ENCODE results near the gene TUT4. TPM values are rescaled to one million over a fixed set of nuclear protein-coding genes. Genes with fewer than 3 reads are reported as not detected.

TUT4 gene
- total RNA-seq, 1 experiment from 2014 or later, result 17.1 TPM

DNA sequence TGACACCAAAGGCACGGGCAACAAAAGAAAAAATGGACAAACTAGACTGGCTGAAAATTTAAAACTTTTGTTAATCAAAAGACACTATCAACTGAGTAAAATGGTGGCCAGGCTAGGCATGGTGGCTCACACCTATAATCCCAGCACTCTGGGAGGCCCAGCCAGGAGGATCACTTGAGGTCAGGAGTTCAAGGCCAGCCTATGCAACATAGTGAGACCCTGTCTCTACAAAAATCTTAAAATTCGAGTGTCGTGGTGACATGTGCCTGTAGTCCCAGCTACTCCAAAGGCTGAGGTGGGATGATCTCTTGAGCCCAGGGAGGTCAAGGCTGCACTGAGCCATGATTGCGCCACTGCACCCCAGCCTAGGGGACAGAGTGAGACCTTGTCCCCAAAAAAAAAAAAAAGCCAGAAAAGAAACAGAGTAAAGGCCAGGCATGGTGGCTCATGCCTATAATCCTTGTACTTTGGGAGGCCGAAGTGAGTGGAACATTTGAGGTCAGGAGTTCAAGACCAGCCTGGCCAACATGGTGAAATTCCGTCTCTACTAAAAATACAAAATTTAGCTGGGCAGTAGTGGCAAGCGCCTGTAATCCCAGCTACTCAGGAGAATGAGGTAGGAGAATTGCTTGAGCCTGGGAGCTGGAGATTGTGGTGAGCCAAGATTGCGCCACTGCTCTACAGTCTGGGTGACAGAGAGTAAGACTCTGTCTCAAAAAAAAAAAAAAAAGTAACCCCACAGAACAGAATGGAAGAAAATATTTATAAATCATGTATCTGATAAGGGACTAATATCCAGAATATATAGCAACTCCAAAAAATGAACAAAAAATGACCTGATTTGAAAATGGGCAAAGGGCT is 8.0 kb downstream of the TUT4 start:
- DNase-seq (ENCODE audit: low spot score), result no peak
- in situ Hi-C loops (cut with HindIII; ENCODE audit: low sequenced_read_pairs), result no loop called here

DNA sequence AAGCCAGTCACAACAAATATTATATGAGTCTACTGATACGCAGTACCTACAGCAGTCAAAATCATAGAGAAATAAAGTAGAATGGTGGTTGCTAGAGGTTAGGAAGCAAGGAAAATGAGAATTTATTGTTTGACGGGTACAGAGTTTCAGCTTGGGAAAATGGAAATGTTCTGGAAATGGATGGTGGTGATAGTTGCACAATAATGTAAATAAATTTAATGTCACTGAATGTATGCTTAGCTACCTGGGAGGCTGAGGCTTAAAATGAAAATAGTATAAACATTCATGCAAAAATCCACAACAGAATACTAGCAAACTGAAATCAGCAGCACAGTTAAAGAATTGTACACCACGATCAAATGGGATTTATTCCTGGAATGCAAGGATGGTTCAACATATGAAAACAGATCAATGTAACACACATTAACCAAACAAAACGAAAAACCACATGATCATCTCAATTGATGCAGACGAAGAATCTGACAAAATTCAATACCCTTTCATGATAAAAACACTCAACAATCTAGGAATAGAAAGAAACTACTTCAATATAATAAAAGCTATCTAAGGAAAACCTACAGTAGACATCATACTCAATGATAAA is 10.7 kb downstream of the TUT4 start:
- in situ Hi-C loops (cut with HindIII; ENCODE audit: low sequenced_read_pairs), result no loop called here
- DNase-seq (ENCODE audit: low spot score), result no peak

DNA sequence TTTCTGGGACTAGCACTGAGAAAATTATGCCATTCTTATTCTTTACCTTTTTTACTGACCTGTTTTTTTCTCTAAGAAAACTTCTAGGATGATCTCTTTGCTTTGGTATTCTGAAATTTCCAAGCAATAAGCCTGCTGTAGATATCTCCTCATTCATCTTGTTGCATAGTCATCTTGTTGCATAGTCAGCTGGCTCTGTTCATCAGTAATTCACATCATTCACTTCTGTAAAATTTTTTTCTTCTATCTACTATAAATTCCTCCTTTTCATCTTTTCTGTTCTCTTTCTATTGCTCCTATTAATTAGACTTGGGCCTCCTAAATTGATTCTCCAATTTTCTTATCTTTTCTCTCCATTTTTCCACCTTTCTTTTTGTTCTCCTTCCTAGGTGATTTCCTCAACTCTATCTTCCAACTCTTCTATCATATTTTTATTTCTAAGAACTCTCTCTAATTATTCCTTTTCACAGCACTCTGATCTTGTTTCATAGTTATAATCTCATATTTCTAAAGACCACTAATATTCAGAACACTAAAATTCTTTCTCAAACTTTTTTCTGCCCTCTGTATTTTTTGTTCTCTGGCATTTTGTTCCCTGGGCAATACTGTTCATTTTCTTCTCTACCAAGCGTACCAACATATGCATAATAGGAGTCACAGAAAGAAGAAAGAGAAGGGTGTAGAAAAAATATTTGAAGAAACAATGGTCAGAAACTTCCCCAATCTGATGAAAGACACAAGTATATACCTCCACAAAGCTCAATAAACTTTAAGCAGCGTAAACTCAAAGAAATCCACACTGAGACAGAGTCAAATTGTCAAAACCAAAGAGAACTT is 17.7 kb downstream of the TUT4 start:
- in situ Hi-C loops (cut with HindIII; ENCODE audit: low sequenced_read_pairs), result no loop called here
- no peak for DNase-seq (ENCODE audit: low spot score)

DNA sequence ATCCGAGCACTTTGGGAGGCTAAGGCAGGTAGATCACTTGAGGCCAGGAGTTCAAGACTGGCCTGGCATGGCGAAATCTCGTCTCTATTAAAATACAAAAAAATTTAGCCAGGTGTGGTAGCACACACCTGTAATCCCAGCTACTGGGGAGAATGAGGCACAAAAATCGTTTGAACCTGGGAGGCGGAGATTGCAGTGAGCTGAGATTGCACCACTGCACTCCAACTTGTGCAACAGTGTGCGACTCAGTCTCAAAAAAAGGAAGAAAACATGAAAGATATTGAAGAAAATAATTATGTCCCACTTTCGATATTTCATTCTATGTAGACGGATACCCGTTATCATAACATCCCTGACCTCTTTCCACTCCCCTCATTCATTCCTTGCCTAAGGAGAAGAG is 19.2 kb downstream of the TUT4 start:
- DNase-seq (ENCODE audit: low spot score), result no peak
- in situ Hi-C loops (cut with HindIII; ENCODE audit: low sequenced_read_pairs), result no loop called here

DNA sequence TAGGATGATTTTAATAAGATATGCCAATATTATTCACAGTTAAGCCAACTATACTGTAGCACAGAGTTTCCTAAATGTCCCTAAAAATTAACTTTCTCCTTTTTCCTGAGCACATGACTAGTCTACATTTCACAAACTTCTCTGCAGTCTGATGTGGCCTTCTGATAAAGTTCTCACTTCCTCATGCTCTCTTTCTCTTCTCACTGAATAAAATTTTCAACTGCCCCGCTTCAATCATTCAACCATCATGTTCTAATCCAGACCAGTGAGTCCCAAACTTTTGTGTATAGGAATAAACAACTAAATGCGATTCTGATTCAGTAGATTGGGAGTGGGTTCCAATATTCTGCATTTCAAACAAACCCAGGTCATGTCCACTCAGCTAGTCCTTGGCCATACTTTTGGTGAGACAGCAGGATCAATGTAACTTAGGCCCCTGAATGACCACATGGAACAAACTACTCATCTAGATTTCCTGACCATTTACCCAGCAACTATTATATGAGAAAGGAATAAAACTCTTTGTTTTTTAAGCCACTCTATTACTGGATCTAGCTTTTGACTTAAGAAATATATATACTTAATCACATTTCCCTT is 20.1 kb downstream of the TUT4 start:
- in situ Hi-C loops (cut with HindIII; ENCODE audit: low sequenced_read_pairs), result no loop called here
- no peak for DNase-seq (ENCODE audit: low spot score)

DNA sequence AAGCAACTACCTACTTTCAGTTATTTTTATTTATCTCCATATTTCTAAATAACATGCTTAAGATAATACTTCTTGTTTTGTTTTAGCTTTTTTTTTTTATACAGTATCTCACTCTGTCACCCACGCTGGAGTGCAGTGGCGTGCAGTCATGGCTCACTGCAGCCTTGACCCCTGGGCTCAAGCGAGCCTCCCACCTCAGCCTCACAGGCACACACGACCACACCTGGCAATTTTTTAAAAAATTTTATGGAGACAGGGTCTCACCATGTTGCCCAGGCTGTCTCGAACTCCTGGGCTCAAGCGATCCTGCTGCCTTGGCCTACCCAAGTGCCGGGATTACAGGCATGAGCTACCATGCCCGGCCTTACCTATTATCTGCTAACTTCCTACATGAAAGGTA is 20.6 kb downstream of the TUT4 start:
- in situ Hi-C loops (cut with HindIII; ENCODE audit: low sequenced_read_pairs), result no loop called here

DNA sequence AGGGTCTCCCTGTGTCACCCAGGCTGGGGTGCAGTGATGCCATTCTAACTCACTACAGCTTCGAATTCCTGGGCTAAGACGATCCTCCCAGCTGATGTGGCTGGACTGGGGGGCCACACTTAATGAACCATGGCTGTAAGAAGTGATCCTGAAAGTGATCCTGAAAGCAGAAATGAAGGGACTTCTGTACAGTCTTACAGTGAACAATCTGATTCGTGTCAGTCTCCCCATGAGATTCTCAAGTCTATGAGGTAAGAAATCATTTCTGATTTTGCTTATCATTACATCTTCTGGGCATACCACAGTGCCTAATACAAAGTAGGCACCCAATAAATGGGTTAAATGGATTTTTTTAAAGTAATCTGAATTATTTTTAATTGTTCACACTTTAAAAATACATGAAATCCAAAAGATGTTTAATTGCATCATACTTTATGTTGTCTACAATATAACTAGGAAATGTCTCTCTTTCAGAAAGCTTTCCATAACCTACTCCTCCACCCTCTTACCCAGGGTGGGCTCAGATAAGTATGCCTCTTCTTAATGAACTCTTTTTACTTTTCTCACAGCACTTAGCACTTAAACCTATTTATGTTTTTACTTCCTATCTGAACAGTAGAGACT is 21.5 kb downstream of the TUT4 start:
- DNase-seq (ENCODE audit: low spot score), result no peak
- in situ Hi-C loops (cut with HindIII; ENCODE audit: low sequenced_read_pairs), result no loop called here

More for the DNA sequence above, 20.6 kb downstream of the TUT4 start:
- DNase-seq (ENCODE audit: low spot score), result no peak

DNA sequence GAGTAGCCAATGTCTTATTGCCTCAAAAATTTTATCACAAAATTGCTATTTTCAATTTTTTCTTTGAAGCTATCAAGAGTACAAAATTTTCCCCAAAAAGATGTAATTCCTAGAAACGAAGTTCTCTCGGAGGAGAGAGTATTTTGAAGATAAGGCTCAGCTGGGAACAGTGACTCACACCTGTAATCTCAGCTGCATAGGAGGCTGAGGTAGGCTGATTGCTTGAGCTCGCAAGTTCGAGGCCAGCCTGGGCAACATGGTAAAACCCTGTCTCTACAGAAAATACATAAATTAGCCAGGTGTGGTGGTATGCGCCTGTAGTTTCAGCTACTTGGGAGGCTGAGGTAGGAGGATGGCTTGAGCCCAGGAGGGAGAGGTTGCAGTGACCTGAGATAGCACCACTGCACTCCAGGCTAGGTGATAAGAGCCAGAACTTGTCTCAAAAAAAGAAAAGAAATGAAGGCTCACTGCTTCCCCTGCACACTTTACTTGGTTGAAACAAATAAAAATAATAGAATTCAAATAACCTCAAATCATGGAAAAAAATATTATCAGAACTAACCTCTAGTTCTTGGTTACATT is 22.2 kb downstream of the TUT4 start:
- DNase-seq (ENCODE audit: low spot score), result no peak
- in situ Hi-C loops (cut with HindIII; ENCODE audit: low sequenced_read_pairs), result no loop called here

DNA sequence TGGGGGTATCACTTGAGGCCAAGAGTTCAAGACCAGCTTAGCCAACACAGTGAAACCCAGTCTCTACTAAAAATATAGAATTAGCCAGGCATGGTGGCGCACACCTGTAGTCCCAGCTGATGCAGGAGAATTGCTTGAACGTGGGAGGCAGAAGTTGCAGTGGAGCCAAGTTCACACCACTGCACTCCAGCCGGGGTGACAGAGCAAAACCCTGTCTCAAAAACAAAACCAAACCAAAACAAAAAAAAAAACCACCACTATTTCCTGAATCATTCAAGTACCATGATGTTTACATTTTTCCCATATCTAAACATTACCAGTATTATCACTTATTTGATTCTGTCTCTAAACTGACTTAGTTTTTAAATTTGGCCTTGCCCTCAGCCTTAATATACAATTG is 29.5 kb downstream of the TUT4 start:
- in situ Hi-C loops (cut with HindIII; ENCODE audit: low sequenced_read_pairs), result no loop called here
- DNase-seq (ENCODE audit: low spot score), result no peak

DNA sequence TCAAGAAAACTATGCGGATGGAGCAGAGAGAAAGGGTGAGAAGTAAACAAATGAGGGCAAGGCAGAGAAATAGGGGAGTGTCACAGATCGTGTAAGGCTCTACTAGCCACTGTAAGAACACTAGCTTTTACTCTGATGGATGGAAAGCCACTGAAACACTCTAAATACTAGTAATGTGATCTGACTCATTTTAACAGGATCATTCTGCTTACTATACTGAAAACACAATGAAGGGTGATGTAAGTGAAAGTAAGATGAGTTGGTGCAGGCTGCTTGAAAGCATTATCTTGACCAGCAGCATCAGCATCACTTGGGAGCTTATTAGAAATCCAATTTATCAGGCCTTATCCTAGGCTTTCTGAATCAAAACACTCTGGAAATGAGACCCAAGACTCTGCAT is 32.7 kb downstream of the TUT4 start:
- no peak for DNase-seq (ENCODE audit: low spot score)
- in situ Hi-C loops (cut with HindIII; ENCODE audit: low sequenced_read_pairs), result no loop called here

DNA sequence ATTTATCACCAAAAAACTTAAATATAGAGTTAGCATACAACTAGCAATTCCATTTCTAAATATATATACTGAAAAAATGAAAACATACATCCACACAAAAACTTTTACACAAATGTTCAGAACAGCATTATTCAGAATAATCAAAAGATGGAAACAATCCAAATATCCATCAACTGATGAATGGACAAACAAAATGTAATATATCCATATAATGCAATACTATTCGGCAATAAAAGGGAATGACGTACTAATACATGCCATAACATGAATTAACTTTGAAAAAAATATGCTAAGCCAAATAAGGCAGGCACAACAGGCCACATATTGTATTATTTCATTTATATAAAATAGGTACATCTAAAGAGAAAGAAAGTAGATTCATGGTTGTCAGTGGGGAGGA is 33.9 kb downstream of the TUT4 start:
- no peak for DNase-seq (ENCODE audit: low spot score)
- in situ Hi-C loops (cut with HindIII; ENCODE audit: low sequenced_read_pairs), result no loop called here

DNA sequence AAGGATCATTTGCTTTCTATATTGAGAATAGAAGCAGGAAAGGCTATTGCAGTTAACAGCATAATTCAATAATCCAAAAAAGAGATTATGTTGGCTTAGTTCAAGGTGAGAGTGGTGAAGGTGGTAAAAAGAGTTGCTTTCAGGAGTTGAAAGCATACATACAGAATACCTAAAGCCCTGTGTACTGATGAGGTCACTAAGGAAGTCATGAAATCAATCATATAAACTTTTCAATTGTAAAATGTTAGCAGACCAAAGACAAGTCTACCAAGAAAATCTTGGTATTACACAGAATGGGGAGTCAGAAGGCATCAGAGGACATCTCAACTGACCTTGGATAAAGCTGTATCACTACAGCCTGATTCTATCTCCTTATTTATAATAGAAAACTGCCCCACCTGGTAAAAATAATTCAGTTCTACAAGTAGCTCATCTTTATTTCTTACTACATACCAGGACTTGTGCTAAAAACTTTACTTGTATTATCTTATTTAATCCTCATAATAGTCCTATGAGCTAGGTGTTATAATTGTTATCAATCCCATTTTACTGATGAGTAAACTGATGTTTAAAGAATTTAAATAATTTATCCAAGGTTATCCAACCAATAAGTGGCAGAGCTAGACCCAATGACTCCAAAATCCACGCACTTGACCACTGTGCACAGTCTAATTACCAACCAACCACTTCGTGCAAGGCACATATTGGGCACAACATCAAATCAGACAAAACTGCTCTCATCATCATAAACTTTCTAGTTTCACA is 40.9 kb downstream of the TUT4 start:
- in situ Hi-C loops (cut with HindIII; ENCODE audit: low sequenced_read_pairs), result no loop called here
- DNase-seq (ENCODE audit: low spot score), result no peak

DNA sequence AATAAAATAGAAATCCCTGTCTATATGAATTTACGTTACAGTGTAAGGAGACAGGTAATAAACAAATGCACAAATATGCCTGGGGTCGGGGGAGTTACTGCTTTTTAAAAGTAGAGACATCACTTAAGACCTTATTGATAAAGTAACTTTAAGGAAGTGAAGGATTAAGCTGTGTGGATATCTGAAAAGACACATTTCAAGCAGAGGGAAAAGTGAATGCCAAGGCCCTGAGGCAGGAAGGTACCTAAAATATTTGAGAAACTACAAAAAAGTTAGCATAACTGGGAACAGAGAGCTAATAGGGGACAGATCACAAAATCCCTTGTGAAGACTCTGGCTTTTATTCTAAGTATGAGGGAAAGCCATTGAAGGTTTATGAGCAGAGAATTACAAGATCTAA is 41.5 kb downstream of the TUT4 start:
- no peak for DNase-seq (ENCODE audit: low spot score)
- in situ Hi-C loops (cut with HindIII; ENCODE audit: low sequenced_read_pairs), result no loop called here

DNA sequence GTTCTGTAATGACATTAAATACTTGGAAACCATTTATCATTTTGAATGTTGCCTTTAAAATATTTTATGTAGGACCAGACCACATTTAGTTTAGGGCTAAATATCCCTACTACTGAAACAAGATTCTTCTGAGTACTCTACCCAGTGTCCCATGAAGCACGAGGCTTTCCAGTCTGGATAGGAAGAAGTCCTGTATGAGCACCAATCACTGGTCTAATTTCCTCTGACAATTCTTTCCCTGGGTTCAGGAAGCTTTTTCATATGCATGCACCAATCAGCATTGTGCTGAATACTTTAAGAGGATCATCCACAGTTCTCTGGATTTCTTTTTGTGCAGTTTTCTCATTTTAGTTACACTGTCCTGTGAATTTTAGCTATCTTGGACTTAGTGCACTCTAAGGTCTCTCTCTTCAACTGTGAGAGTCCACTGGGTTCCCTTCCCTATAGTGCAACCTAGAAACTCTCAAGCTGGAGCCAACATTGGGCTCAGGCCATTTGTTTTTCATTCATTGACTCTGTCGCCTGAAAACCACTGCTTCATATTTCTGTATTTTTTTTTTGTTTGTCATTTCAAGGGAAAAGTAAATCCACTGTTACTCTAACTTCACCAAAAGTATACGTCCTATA is 45.9 kb downstream of the TUT4 start:
- in situ Hi-C loops (cut with HindIII; ENCODE audit: low sequenced_read_pairs), result no loop called here
- no peak for DNase-seq (ENCODE audit: low spot score)

DNA sequence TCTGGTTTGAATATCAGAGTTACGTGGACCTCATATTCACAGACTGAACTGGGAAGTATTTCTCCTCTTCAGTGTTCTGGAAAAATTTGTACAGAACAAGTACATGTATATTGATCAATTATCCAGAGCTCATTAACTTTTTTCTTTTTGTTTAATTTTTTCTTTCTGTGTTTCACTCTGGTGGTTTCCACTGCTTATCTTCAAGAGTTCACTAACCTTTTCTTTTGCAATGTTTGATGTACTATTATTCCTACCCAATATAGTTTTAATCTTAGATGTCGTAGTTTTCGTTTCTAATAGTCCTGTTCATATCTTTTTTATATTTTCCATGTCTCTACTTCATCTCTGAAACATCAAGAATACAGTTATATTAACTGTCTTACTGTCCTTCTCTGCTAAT is 46.5 kb downstream of the TUT4 start:
- DNase-seq (ENCODE audit: low spot score), result no peak
- in situ Hi-C loops (cut with HindIII; ENCODE audit: low sequenced_read_pairs), result no loop called here

DNA sequence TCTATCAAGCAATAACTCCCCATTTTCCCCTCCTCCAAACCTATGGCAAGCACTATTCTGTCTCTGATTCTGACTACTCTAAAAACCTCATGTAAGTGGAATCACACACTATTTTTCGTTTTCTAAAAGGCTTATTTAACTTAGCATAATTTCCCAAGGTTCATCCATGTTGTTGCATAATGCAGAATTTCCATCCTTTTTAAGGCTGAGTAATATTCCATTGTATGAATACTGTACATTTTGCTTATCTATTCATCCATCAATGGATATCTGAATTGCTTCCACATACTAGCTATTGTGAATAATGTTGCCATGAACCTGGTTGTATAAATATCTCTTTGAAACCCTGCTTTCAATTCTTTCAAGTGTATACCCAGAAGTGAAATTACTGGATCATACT is 48.2 kb downstream of the TUT4 start:
- no peak for DNase-seq (ENCODE audit: low spot score)
- in situ Hi-C loops (cut with HindIII; ENCODE audit: low sequenced_read_pairs), result no loop called here

DNA sequence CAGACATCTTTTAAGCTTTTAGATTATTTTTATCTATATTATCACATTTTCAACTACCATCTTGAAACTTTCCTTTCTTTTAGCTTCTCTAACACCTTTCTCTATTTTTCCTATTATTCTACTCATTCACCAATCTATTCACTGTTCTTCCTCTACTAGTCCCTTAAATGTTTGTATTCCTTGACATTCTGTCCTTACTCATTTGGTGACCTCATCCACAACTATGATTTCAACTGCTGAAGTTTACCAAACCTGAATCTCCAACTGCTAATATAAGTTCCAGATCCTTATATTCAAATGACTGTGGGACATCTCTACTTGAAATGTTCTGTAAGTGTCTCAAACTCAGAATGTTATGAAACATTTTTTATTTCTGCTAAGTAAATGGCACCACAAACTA is 49.2 kb downstream of the TUT4 start:
- no peak for DNase-seq (ENCODE audit: low spot score)
- in situ Hi-C loops (cut with HindIII; ENCODE audit: low sequenced_read_pairs), result no loop called here

DNA sequence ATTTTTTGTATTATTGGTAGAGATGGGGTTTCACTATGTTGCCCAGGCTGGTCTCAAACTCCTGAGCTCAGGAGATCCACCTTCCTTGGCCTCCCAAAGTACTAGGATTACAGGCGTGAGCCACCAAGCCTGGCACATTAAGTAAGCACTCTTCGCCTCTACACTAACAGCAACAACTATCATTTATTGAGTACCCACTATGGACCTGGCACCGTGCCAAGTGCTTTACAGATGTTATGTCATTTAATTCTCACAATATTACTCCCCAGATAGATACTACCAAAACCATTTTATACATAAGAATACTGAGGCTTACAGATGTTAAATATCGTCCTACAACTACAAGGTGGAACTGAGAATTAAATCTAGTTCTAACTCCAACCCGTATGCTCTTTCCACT is 50.1 kb downstream of the TUT4 start:
- in situ Hi-C loops (cut with HindIII; ENCODE audit: low sequenced_read_pairs), result no loop called here
- DNase-seq (ENCODE audit: low spot score), result no peak

Data from G401 (cell line).